GM19324 (cell line): ENCODE results near the gene NBEAL1.
"Not testable (repeated sequence)": the region's sequence is repeated elsewhere in the genome, so short reads cannot be mapped to it uniquely, and the experiment has no call there.

Source experiments
- ATAC-seq: cut with Tn5 transposase; IDR thresholded peaks from one replicate; pipeline ENCODE4 v1.9.1; 2021; ENCODE audit warnings: mild to moderate bottlenecking, moderate library complexity; ENCODE audit not compliant: unreplicated experiment, low FRiP score

The NBEAL1 gene

GRCh38 chr2:203037026-203037425 is 22.4 kb downstream of the NBEAL1 start:
- ATAC-seq, result no peak

- ATAC-seq, result no peak
These were observed 23.9 kb downstream of the NBEAL1 start for GRCh38 chr2:203038586-203038985.

- not testable (repeated sequence) for ATAC-seq
These were observed 24.5 kb downstream of the NBEAL1 start for GRCh38 chr2:203039211-203039610.

- no peak for ATAC-seq
These were observed 26.4 kb downstream of the NBEAL1 start for GRCh38 chr2:203040966-203041521.

- ATAC-seq, result no peak
These were observed 27.5 kb downstream of the NBEAL1 start for GRCh38 chr2:203042178-203042577.

GRCh38 chr2:203043226-203043625 is 28.6 kb downstream of the NBEAL1 start:
- no peak for ATAC-seq

- no peak for ATAC-seq
These were observed 31.2 kb downstream of the NBEAL1 start for GRCh38 chr2:203045867-203046266.

- no peak for ATAC-seq
These were observed 37.9 kb downstream of the NBEAL1 start for GRCh38 chr2:203052539-203052938.

GRCh38 chr2:203059567-203060240 is 45.0 kb downstream of the NBEAL1 start:
- no peak for ATAC-seq

- no peak for ATAC-seq
These were observed 46.7 kb downstream of the NBEAL1 start for GRCh38 chr2:203061346-203061745.

GRCh38 chr2:203062126-203062525 is 47.5 kb downstream of the NBEAL1 start:
- no peak for ATAC-seq

GRCh38 chr2:203066519-203067091 is 51.9 kb downstream of the NBEAL1 start:
- ATAC-seq, result not testable (repeated sequence)

- no peak for ATAC-seq
These were observed 56.0 kb downstream of the NBEAL1 start for GRCh38 chr2:203070701-203071100.

- no peak for ATAC-seq
These were observed 56.5 kb downstream of the NBEAL1 start for GRCh38 chr2:203071148-203071547.

GRCh38 chr2:203072371-203072770 is 57.7 kb downstream of the NBEAL1 start:
- no peak for ATAC-seq

GRCh38 chr2:203077451-203077850 is 62.8 kb downstream of the NBEAL1 start:
- no peak for ATAC-seq

- no peak for ATAC-seq
These were observed 65.9 kb downstream of the NBEAL1 start for GRCh38 chr2:203080447-203081045.

- no peak for ATAC-seq
These were observed 68.7 kb downstream of the NBEAL1 start for GRCh38 chr2:203083328-203083727.

GRCh38 chr2:203086381-203086780 is 71.7 kb downstream of the NBEAL1 start:
- not testable (repeated sequence) for ATAC-seq

GRCh38 chr2:203090721-203091120 is 76.0 kb downstream of the NBEAL1 start:
- ATAC-seq, result not testable (repeated sequence)

GRCh38 chr2:203097735-203098134 is 83.1 kb downstream of the NBEAL1 start:
- ATAC-seq, result no peak

- not testable (repeated sequence) for ATAC-seq
These were observed 87.7 kb downstream of the NBEAL1 start for GRCh38 chr2:203102357-203102756.
